H1 (cell line): ENCODE data around the gene PTPN13. TPM values are rescaled to one million over a fixed set of nuclear protein-coding genes. Genes with fewer than 3 reads are reported as not detected.

Experiments used
- BRCA1 ChIP-seq: IDR thresholded peaks from 2 replicates; pipeline ENCODE4 v1.6.1; 2012; ENCODE audit warnings: low read depth, low read length, improper control_type of control experiment
- NANOG ChIP-seq: IDR thresholded peaks from 2 replicates; pipeline ENCODE4 v1.6.1; 2011; ENCODE audit warnings: low read length, low read depth, mild to moderate bottlenecking, inconsistent platforms; ENCODE audit not compliant: insufficient read depth, poor library complexity, severe bottlenecking
- POLR2A ChIP-seq, 2 experiments: IDR thresholded peaks; 1 replicate in 1 of 2; 2 replicates in 1 of 2; pipeline ENCODE4 v1.6.1; 2011; ENCODE audit warnings: low read depth in 2 of 2, low read length in 2 of 2, mild to moderate bottlenecking in 2 of 2; ENCODE audit errors: control extremely low read depth in 1 of 2
- RAD21 ChIP-seq, 2 experiments: IDR thresholded peaks in 1 of 2; conservative IDR thresholded peaks in 1 of 2; 2 replicates each; pipeline ENCODE4 v1.6.1; 2011; ENCODE audit warnings: low read depth in 2 of 2, low read length in 2 of 2, improper control_type of control experiment in 1 of 2, inconsistent platforms in 1 of 2, mild to moderate bottlenecking in 1 of 2, moderate library complexity in 1 of 2
- SP1 ChIP-seq: IDR thresholded peaks from 2 replicates; pipeline ENCODE4 v1.6.1; 2011; ENCODE audit warnings: low read depth, low read length
- polyA plus RNA-seq, 7 experiments: library from polyadenylated mRNA; depleted of rRNA in 3 of 7; stranded (reverse) in 5 of 7; unstranded in 2 of 7; fragments of >200 nt in 5 of 7; fragments of 200-250 nt in 2 of 7; gene quantifications; 1 replicate in 5 of 7; 2 replicates in 1 of 7; 4 replicates in 1 of 7; pipeline versions ENCODE4 v1.2.1 to v1.2.3, GENCODE V29; 2011 to 2013; ENCODE audit warnings: missing spikeins in 2 of 7, mixed read lengths in 2 of 7
- total RNA-seq: library from RNA; stranded (reverse); fragmentation: NEBNext Ultra II Directional; extraction: Animal tissue kit (Norgen Biotek cat#: 25700); gene quantifications from 2 replicates; pipeline ENCODE4 v1.2.1, GENCODE V29; 2021
- TF ChIP-seq, protein P1 (sequence below): fragments of 300-600 bp; sonication (generic); IDR thresholded peaks from 2 replicates; pipeline ENCODE4 v1.7.1; 2012; ENCODE audit warnings: low read length, moderate library complexity, mild to moderate bottlenecking, inconsistent platforms; ENCODE audit not compliant: insufficient replicate concordance

PTPN13 gene
- total and polyA plus RNA-seq, 2 of the 8 experiments (the other 6 are each of a cell fraction or from before 2014, with no cell fraction given), result 12.7 to 57.9 TPM

DNA sequence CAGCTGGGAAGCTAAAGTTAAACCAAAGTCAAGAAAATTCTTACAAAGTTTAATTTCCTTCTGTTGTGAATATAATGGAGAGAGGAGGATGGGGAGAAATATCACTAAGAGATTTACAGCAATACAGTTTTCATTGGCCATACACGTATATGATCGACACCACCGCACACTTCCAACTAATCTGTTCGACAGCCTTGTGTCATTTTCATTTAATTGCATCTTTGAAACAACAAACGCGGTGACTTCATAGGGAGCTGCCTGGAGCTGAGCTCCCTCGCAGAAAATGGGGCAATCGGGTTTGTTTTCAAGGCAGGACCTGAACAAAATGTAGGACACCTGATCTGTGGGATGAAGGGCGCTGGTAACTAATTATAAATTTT lies 1.3 kb downstream of the PTPN13 start (continued):
- TF ChIP-seq, protein P1, sequence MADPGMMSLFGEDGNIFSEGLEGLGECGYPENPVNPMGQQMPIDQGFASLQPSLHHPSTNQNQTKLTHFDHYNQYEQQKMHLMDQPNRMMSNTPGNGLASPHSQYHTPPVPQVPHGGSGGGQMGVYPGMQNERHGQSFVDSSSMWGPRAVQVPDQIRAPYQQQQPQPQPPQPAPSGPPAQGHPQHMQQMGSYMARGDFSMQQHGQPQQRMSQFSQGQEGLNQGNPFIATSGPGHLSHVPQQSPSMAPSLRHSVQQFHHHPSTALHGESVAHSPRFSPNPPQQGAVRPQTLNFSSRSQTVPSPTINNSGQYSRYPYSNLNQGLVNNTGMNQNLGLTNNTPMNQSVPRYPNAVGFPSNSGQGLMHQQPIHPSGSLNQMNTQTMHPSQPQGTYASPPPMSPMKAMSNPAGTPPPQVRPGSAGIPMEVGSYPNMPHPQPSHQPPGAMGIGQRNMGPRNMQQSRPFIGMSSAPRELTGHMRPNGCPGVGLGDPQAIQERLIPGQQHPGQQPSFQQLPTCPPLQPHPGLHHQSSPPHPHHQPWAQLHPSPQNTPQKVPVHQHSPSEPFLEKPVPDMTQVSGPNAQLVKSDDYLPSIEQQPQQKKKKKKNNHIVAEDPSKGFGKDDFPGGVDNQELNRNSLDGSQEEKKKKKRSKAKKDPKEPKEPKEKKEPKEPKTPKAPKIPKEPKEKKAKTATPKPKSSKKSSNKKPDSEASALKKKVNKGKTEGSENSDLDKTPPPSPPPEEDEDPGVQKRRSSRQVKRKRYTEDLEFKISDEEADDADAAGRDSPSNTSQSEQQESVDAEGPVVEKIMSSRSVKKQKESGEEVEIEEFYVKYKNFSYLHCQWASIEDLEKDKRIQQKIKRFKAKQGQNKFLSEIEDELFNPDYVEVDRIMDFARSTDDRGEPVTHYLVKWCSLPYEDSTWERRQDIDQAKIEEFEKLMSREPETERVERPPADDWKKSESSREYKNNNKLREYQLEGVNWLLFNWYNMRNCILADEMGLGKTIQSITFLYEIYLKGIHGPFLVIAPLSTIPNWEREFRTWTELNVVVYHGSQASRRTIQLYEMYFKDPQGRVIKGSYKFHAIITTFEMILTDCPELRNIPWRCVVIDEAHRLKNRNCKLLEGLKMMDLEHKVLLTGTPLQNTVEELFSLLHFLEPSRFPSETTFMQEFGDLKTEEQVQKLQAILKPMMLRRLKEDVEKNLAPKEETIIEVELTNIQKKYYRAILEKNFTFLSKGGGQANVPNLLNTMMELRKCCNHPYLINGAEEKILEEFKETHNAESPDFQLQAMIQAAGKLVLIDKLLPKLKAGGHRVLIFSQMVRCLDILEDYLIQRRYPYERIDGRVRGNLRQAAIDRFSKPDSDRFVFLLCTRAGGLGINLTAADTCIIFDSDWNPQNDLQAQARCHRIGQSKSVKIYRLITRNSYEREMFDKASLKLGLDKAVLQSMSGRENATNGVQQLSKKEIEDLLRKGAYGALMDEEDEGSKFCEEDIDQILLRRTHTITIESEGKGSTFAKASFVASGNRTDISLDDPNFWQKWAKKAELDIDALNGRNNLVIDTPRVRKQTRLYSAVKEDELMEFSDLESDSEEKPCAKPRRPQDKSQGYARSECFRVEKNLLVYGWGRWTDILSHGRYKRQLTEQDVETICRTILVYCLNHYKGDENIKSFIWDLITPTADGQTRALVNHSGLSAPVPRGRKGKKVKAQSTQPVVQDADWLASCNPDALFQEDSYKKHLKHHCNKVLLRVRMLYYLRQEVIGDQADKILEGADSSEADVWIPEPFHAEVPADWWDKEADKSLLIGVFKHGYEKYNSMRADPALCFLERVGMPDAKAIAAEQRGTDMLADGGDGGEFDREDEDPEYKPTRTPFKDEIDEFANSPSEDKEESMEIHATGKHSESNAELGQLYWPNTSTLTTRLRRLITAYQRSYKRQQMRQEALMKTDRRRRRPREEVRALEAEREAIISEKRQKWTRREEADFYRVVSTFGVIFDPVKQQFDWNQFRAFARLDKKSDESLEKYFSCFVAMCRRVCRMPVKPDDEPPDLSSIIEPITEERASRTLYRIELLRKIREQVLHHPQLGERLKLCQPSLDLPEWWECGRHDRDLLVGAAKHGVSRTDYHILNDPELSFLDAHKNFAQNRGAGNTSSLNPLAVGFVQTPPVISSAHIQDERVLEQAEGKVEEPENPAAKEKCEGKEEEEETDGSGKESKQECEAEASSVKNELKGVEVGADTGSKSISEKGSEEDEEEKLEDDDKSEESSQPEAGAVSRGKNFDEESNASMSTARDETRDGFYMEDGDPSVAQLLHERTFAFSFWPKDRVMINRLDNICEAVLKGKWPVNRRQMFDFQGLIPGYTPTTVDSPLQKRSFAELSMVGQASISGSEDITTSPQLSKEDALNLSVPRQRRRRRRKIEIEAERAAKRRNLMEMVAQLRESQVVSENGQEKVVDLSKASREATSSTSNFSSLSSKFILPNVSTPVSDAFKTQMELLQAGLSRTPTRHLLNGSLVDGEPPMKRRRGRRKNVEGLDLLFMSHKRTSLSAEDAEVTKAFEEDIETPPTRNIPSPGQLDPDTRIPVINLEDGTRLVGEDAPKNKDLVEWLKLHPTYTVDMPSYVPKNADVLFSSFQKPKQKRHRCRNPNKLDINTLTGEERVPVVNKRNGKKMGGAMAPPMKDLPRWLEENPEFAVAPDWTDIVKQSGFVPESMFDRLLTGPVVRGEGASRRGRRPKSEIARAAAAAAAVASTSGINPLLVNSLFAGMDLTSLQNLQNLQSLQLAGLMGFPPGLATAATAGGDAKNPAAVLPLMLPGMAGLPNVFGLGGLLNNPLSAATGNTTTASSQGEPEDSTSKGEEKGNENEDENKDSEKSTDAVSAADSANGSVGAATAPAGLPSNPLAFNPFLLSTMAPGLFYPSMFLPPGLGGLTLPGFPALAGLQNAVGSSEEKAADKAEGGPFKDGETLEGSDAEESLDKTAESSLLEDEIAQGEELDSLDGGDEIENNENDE, result no peak
- no peak for TF ChIP-seq NANOG
- TF ChIP-seq RAD21 (IDR thresholded peaks at IDR 0.05 in 1 of 2, conservative IDR thresholded peaks at IDR 0.05 in 1 of 2; ENCODE audit: low read depth in 2 of 2, low read length in 2 of 2), result no peak
- TF ChIP-seq SP1, result no peak
- no peak for TF ChIP-seq BRCA1
- TF ChIP-seq POLR2A (IDR thresholded peaks at IDR 0.05; ENCODE audit: control extremely low read depth in 1 of 2, low read depth in 2 of 2, low read length in 2 of 2), result no peak
